Measurements from ENCODE around the gene SPOCK3.

SPOCK3 gene

GRCh38 chr4:167032871-167033270 is 201.4 kb downstream of the SPOCK3 start:
- TF ChIP-seq CTCF (IDR thresholded peaks at IDR 0.05; ENCODE audit: low read length) (no peak), EZH2 (IDR thresholded peaks at IDR 0.05; ENCODE audit: borderline replicate concordance, low read length) (no peak)
- no peak overlapping the region for H2AFZ ChIP-seq (ENCODE audit: low read length)
- H3K4me1 ChIP-seq (ENCODE audit: insufficient read depth, low read length, severe bottlenecking) = no peaks in the 10 kb centered on the region
- no peaks in the 10 kb centered on the region for H3K27me3 ChIP-seq (ENCODE audit: insufficient read depth, low read length)
- no peak overlapping the region for H3K4me3 ChIP-seq (ENCODE audit: low read depth, low read length, poor library complexity, severe bottlenecking)
- no peak overlapping the region for H3K9ac ChIP-seq (ENCODE audit: low read length)
- no peak overlapping the region for H3K27ac ChIP-seq (ENCODE audit: low read depth, low read length, poor library complexity, severe bottlenecking)
- H3K79me2 ChIP-seq (ENCODE audit: insufficient read depth, low read length) = no peaks in the 10 kb centered on the region
- no peaks in the 10 kb centered on the region for H3K9me3 ChIP-seq (ENCODE audit: low read length)
- H3F3A ChIP-seq (ENCODE audit: insufficient read depth, low read length) = no peaks in the 10 kb centered on the region
- H3K9me2 ChIP-seq (ENCODE audit: low read depth, low read length) = no peaks in the 10 kb centered on the region
- no peak overlapping the region for H3K4me2 ChIP-seq (ENCODE audit: low read length)
- no peaks in the 10 kb centered on the region for H3K36me3 ChIP-seq (ENCODE audit: insufficient read depth, low read length)
- H4K20me1 ChIP-seq (ENCODE audit: insufficient read depth, low read length) = no peaks in the 10 kb centered on the region

GRCh38 chr4:167031534-167032156 is 202.6 kb downstream of the SPOCK3 start:
- H3K4me3 ChIP-seq (ENCODE audit: low read depth, low read length, poor library complexity, severe bottlenecking) = no peak overlapping the region
- H3K4me2 ChIP-seq (ENCODE audit: low read length) = no peak overlapping the region
- H3K27ac ChIP-seq (ENCODE audit: low read depth, low read length, poor library complexity, severe bottlenecking) = no peak overlapping the region
- H3K9me3 ChIP-seq (ENCODE audit: low read length) = no peaks in the 10 kb centered on the region
- H3K27me3 ChIP-seq (ENCODE audit: insufficient read depth, low read length) = no peaks in the 10 kb centered on the region
- H2AFZ ChIP-seq (ENCODE audit: low read length) = 0 out of 2 replicates have a peak overlapping the region, but pooled peaks have one; percentile 35
- H3K9ac ChIP-seq (ENCODE audit: low read length) = no peak overlapping the region
- no peaks in the 10 kb centered on the region for H3K36me3 ChIP-seq (ENCODE audit: insufficient read depth, low read length)
- H4K20me1 ChIP-seq (ENCODE audit: insufficient read depth, low read length) = no peaks in the 10 kb centered on the region
- no peaks in the 10 kb centered on the region for H3K79me2 ChIP-seq (ENCODE audit: insufficient read depth, low read length)
- H3F3A ChIP-seq (ENCODE audit: insufficient read depth, low read length) = no peaks in the 10 kb centered on the region
- no peaks in the 10 kb centered on the region for H3K9me2 ChIP-seq (ENCODE audit: low read depth, low read length)
- TF ChIP-seq CTCF (IDR thresholded peaks at IDR 0.05; ENCODE audit: low read length) (no peak), EZH2 (IDR thresholded peaks at IDR 0.05; ENCODE audit: borderline replicate concordance, low read length) (no peak)
- no peaks in the 10 kb centered on the region for H3K4me1 ChIP-seq (ENCODE audit: insufficient read depth, low read length, severe bottlenecking)

- no peak overlapping the region for H3K4me2 ChIP-seq (ENCODE audit: low read length)
- H3K4me3 ChIP-seq (ENCODE audit: low read depth, low read length, poor library complexity, severe bottlenecking) = no peak overlapping the region
- H3K9me2 ChIP-seq (ENCODE audit: low read depth, low read length) = no peaks in the 10 kb centered on the region
- no peak for TF ChIP-seq CTCF (IDR thresholded peaks at IDR 0.05; ENCODE audit: low read length)
- no peak for TF ChIP-seq EZH2 (IDR thresholded peaks at IDR 0.05; ENCODE audit: borderline replicate concordance, low read length)
- no peaks in the 10 kb centered on the region for H4K20me1 ChIP-seq (ENCODE audit: insufficient read depth, low read length)
- H3K9ac ChIP-seq (ENCODE audit: low read length) = no peak overlapping the region
- no peaks in the 10 kb centered on the region for H3K36me3 ChIP-seq (ENCODE audit: insufficient read depth, low read length)
- H3F3A ChIP-seq (ENCODE audit: insufficient read depth, low read length) = no peaks in the 10 kb centered on the region
- no peaks in the 10 kb centered on the region for H3K79me2 ChIP-seq (ENCODE audit: insufficient read depth, low read length)
- no peak overlapping the region for H3K27ac ChIP-seq (ENCODE audit: low read depth, low read length, poor library complexity, severe bottlenecking)
- no peaks in the 10 kb centered on the region for H3K27me3 ChIP-seq (ENCODE audit: insufficient read depth, low read length)
- H3K4me1 ChIP-seq (ENCODE audit: insufficient read depth, low read length, severe bottlenecking) = peaks cover 11% of the 10 kb centered on the region
- H3K9me3 ChIP-seq (ENCODE audit: low read length) = no peaks in the 10 kb centered on the region
- no peak overlapping the region for H2AFZ ChIP-seq (ENCODE audit: low read length)
These were observed 205.3 kb downstream of the SPOCK3 start for GRCh38 chr4:167028976-167029375.

All from OCI-LY1 (cell line).